Body of pancreas (tissue), 4 donors: ENCODE results near the gene ONECUT2. TPM values are rescaled to one million over a fixed set of nuclear protein-coding genes. Genes with fewer than 3 reads are reported as not detected.

Experiments
- ATAC-seq: fragments of 150-250 bp; one replicate; pipeline ENCODE4 v1.9.1; 2016
- DNase-seq, 4 donors: peaks; one replicate each; pipeline ENCODE4 v3.0.0-alpha.2; 2019
- H3K27ac ChIP-seq, 4 donors: fragments of 200-600 bp; sonication (generic); 1 replicate in 3 of 4; 2 replicates in 1 of 4; pipeline versions ENCODE4 v1.5.1 to v1.6.1; 2016 to 2019; ENCODE audit warnings: mild to moderate bottlenecking in 1 of 4, mixed read lengths in 1 of 4, moderate library complexity in 1 of 4
- H3K27me3 ChIP-seq, 2 donors: fragments of 200-600 bp; sonication (generic); one replicate each; pipeline ENCODE4 v1.6.0; 2016; ENCODE audit warnings: mild to moderate bottlenecking in 1 of 2
- H3K36me3 ChIP-seq, 2 donors: fragments of 200-600 bp; sonication (generic); replicated peaks in 1 of 2; 2 replicates each; pipeline ENCODE4 v1.5.1; 2016; ENCODE audit warnings: low read depth in 2 of 2; ENCODE audit not compliant: insufficient read depth in 1 of 2
- H3K4me1 ChIP-seq: fragments of 200-600 bp; sonication (generic); one replicate; pipeline ENCODE4 v1.6.0; 2016
- H3K4me3 ChIP-seq, 2 donors: fragments of 200-600 bp; sonication (generic); 1 replicate in 1 of 2; 2 replicates in 1 of 2; pipeline ENCODE4 v1.5.1; 2016 to 2019
- H3K9me3 ChIP-seq, 3 donors: fragments of 200-600 bp; sonication (generic); 1 replicate in 2 of 3; 2 replicates in 1 of 3; pipeline ENCODE4 v1.5.1; 2016
- POLR2A ChIP-seq, 3 donors: fragments of 450-650 bp; IDR thresholded peaks; one replicate each; pipeline ENCODE4 v1.6.1; 2016; ENCODE audit warnings: antibody characterized with exemption in 3 of 3, mild to moderate bottlenecking in 2 of 3
- WGBS, 2 donors: methylation state at CpG; one replicate each; pipeline ENCODE4 v1.1.5; 2017; 5-methylcytosine and 5-hydroxymethylcytosine counted together
- intact Hi-C: fragments of 100-400 bp; cut with DNase I; formaldehyde crosslinking; loops from one replicate; pipeline ENCODE4 v1.15.1; 2023
- total RNA-seq, 2 donors: library from RNA; depleted of rRNA; stranded (reverse); fragments of >200 nt; gene quantifications; one replicate each; pipeline ENCODE4 v1.1.0, GENCODE V29; 2016
- TF ChIP-seq, protein P1 (sequence below), 7 experiments: fragments of 450-650 bp in 4 of 7; fragments of 200-600 bp in 3 of 7; sonication (generic) in 3 of 7; IDR thresholded peaks; one replicate each; pipeline ENCODE4 v1.5.1; 2016 to 2019; ENCODE audit warnings: antibody characterized with exemption in 7 of 7

The ONECUT2 gene
- total RNA-seq, 2 donors from 2014 or later = 2.6 to 3.1 TPM

DNA sequence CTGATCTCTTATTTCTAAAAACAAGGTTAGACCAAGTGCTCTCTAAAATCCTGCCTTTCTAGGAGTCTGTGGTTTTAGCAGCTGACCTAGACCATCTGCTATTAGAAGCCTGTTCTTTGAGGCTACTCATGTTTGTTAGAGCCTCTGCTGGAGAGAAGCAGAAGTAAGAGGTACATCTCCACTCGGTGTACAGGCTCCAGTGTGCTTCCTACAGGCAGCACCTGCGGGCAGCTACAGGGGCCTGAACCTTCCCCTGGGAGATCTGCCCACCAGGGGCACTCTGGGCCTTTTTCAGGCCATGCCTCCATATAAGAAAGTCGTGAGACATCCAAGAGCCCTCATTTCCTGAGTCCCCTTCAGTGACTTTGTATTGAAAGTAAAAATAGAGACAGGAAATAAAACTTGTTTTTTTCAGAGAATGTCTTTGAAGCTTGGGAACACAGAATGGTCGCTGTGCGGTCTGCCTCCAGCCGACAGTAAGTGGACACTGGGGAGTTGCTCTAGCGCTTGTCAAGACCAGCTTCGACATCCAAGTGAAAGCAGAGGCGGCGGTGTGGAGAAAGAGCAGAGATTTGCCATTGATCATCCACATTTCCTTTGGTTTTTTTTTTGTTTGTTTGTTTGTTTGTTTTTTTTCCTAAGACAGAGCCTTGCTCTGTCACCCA is 31.7 kb downstream of the ONECUT2 start:
- Histone ChIP-seq H3K36me3 (no peaks in the 10 kb centered on the region), H3K4me3 (no peak overlapping the region), H3K27ac (no peak overlapping the region), H3K4me1 (peaks cover 9% of the 10 kb centered on the region), H3K27me3 (no peaks in the 10 kb centered on the region), H3K9me3 (no peaks in the 10 kb centered on the region)
- 68 to 73% methylated on average over 10 of the region's 10 CpGs for WGBS, 2 donors
- TF ChIP-seq POLR2A (IDR thresholded peaks at IDR 0.05) = no peak
- TF ChIP-seq, protein P1, sequence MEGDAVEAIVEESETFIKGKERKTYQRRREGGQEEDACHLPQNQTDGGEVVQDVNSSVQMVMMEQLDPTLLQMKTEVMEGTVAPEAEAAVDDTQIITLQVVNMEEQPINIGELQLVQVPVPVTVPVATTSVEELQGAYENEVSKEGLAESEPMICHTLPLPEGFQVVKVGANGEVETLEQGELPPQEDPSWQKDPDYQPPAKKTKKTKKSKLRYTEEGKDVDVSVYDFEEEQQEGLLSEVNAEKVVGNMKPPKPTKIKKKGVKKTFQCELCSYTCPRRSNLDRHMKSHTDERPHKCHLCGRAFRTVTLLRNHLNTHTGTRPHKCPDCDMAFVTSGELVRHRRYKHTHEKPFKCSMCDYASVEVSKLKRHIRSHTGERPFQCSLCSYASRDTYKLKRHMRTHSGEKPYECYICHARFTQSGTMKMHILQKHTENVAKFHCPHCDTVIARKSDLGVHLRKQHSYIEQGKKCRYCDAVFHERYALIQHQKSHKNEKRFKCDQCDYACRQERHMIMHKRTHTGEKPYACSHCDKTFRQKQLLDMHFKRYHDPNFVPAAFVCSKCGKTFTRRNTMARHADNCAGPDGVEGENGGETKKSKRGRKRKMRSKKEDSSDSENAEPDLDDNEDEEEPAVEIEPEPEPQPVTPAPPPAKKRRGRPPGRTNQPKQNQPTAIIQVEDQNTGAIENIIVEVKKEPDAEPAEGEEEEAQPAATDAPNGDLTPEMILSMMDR (IDR thresholded peaks at IDR 0.05) = no peak
- intact Hi-C loops = no loop called here
- ATAC-seq = no peak
- DNase-seq = no peak

DNA sequence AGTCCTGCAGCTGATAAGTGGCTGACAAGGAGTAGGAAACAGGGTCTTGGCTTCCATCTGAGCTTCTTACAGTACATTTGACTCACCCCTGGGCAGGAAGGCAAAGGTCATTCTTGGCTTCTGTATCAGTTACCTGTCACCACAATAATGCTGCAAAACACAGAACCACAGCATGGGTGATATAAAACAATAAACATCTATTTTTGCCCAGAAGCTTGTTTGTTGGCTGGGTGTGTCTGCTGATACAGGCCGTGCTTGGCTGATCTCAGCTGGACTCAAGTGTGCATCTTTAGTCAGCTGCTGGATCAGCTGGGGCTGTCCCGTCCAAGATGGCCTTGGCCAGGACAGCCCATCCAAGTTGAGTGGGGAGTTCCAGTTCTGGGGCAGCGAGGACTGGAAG is 34.7 kb downstream of the ONECUT2 start:
- no peaks in the 10 kb centered on the region for H3K27me3 ChIP-seq
- TF ChIP-seq, protein P1 (IDR thresholded peaks at IDR 0.05) = no peak
- TF ChIP-seq POLR2A (IDR thresholded peaks at IDR 0.05) = no peak
- DNase-seq = no peak
- H3K4me3 ChIP-seq = no peak overlapping the region
- H3K27ac ChIP-seq = no peak overlapping the region
- no peaks in the 10 kb centered on the region for H3K36me3 ChIP-seq
- peaks cover 9% of the 10 kb centered on the region for H3K4me1 ChIP-seq
- WGBS, 2 donors = 28 to 52% methylated on average over 3 of the region's 3 CpGs
- no peaks in the 10 kb centered on the region for H3K9me3 ChIP-seq
- intact Hi-C loops = no loop called here
- no peak for ATAC-seq

DNA sequence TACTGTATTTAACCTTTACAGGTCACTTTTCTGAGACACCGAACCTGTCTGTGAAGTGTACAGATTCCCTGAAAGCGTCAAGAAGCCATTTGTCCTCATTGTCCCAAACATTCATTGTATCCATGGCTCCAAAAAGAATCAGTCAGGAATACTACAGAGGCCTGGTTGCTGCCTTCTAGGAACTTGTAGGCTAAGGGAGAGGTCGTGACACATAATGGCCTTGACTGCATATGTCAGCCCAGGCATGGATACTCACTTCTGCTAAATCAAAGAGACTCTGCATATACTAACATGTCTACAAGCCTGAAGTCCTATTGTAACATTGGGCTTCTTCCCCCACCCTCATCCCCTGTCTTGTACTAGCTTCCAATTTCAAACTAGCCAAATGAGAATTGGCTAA is 40.2 kb downstream of the ONECUT2 start:
- no peaks in the 10 kb centered on the region for H3K27me3 ChIP-seq
- TF ChIP-seq POLR2A (IDR thresholded peaks at IDR 0.05) = no peak
- TF ChIP-seq, protein P1 (IDR thresholded peaks at IDR 0.05) = no peak
- H3K9me3 ChIP-seq = no peaks in the 10 kb centered on the region
- DNase-seq (no peak), ATAC-seq (no peak)
- no peak overlapping the region for H3K4me3 ChIP-seq
- H3K36me3 ChIP-seq = no peaks in the 10 kb centered on the region
- 78 to 80% methylated on average over 3 of the region's 3 CpGs for WGBS, 2 donors
- no peak overlapping the region for H3K27ac ChIP-seq
- H3K4me1 ChIP-seq = no peaks in the 10 kb centered on the region
- intact Hi-C loops = no loop called here

DNA sequence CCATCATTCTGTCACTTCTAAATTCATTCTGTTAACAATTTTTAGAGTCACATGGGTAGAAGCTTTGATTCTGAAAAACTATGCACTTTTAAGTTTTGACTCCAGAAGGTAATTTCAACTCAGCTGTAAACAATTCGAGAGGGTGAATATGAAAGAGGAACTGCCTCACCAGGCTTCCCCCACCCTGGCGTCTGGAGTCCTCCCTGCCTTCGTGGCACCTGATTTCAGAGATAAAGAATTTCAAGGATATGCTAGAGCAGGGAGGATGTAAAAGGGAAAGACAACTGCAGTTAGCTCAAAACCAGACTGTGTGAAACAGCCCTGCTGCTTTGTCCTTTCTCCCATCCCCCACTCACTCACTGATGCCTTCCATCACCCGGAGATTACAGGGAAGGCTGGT is 40.7 kb downstream of the ONECUT2 start:
- DNase-seq (no peak), ATAC-seq (no peak)
- TF ChIP-seq, protein P1 (IDR thresholded peaks at IDR 0.05) = no peak
- TF ChIP-seq POLR2A (IDR thresholded peaks at IDR 0.05) = no peak
- no peak overlapping the region for H3K4me3 ChIP-seq
- WGBS, 2 donors = 42 to 52% methylated on average over 4 of the region's 4 CpGs
- H3K27ac ChIP-seq = no peak overlapping the region
- H3K4me1 ChIP-seq = no peaks in the 10 kb centered on the region
- no peaks in the 10 kb centered on the region for H3K36me3 ChIP-seq
- H3K27me3 ChIP-seq = no peaks in the 10 kb centered on the region
- H3K9me3 ChIP-seq = no peaks in the 10 kb centered on the region
- intact Hi-C loops = no loop called here

DNA sequence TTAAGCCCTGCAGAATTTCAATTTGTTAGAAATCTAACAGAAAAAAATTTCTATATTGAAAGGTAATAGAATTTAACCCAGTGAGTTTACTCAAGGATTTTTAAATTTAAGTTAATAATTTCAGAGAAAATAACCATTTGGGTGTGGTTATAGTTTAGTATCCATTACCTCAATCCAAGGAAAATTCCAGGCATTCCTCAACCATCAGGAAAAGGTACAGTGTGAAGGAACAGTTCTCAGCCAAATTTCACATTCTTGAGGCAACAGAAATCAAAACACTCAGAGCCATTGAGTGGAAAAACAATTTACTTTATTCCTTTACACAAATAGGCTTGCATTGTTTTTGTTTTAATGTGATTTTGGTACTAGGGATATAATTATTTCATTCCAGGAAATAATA is 45.6 kb downstream of the ONECUT2 start:
- DNase-seq (no peak), ATAC-seq (no peak)
- H3K36me3 ChIP-seq = no peaks in the 10 kb centered on the region
- intact Hi-C loops = no loop called here
- no peaks in the 10 kb centered on the region for H3K9me3 ChIP-seq
- H3K27ac ChIP-seq = no peak overlapping the region
- TF ChIP-seq, protein P1 (IDR thresholded peaks at IDR 0.05) = no peak
- TF ChIP-seq POLR2A (IDR thresholded peaks at IDR 0.05) = no peak
- no peak overlapping the region for H3K4me3 ChIP-seq
- no peaks in the 10 kb centered on the region for H3K4me1 ChIP-seq
- no peaks in the 10 kb centered on the region for H3K27me3 ChIP-seq
